Pancreas (tissue), 10 donors: ENCODE results near the gene DNASE1L3. TPM values are rescaled to one million over a fixed set of nuclear protein-coding genes. Genes with fewer than 3 reads are reported as not detected.

Experiments used
- ATAC-seq, 4 donors: fragments of 200-7000 bp; cut with Tn5 transposase; one replicate each; pipeline versions ENCODE4 v1.8.0 to v1.9.1; 2020; ENCODE audit warnings: mild to moderate bottlenecking in 4 of 4, moderate library complexity in 4 of 4
- DNase-seq, 6 donors: peaks; one replicate each; pipeline ENCODE4 v3.0.0-alpha.2; 2020
- FAIRE-seq: peaks from 2 replicates; lab custom pipeline; 2012; peaks lifted over from hg19 to GRCh38; lab: Jason Lieb, UNC
- H3K27ac ChIP-seq, 4 donors: fragments of 200-600 bp; sonication (generic); 1 replicate in 3 of 4; 2 replicates in 1 of 4; pipeline versions ENCODE4 v1.5.0 to v1.8.0; 2020
- H3K27me3 ChIP-seq, 4 donors: fragments of 200-600 bp; one replicate each; pipeline ENCODE4 v1.8.0; 2021
- H3K36me3 ChIP-seq, 3 donors: fragments of 200-600 bp; sonication (generic) in 1 of 3; one replicate each; pipeline versions ENCODE4 v1.5.0 to v1.8.0; 2020 to 2021
- H3K4me1 ChIP-seq, 3 donors: fragments of 200-600 bp; one replicate each; pipeline ENCODE4 v1.8.0; 2021
- H3K4me3 ChIP-seq, 4 donors: fragments of 200-600 bp; sonication (generic) in 2 of 4; one replicate each; pipeline versions ENCODE4 v1.5.0 to v1.8.0; 2020 to 2021
- H3K9me3 ChIP-seq, 4 donors: fragments of 200-600 bp; one replicate each; pipeline ENCODE4 v1.8.0; 2021
- WGBS, 2 donors: extraction: QIAGEN DNeasy Blood & Tissue Kit; methylation state at CpG; one replicate each; pipeline ENCODE4 v1.1.7; 2013; 5-methylcytosine and 5-hydroxymethylcytosine counted together
- intact Hi-C, 3 donors: fragments of 100-400 bp; cut with DNase I; formaldehyde crosslinking; loops; one replicate each; pipeline versions ENCODE4 v1.11.1 to v1.14.2; 2022
- polyA plus RNA-seq, 2 donors: library from polyadenylated mRNA; stranded (reverse); fragments of 200-250 nt; gene quantifications; one replicate each; pipeline ENCODE4 v1.2.3, GENCODE V29; 2013
- total RNA-seq, 6 donors: library from RNA; stranded (reverse); fragmentation: NEBNext Ultra II Directional in 4 of 6; extraction: Animal tissue kit (Norgen Biotek cat#: 25700) in 4 of 6; gene quantifications; one replicate each; pipeline versions ENCODE4 v1.2.1 to v1.2.4, GENCODE V29; 2021 to 2023
- TF ChIP-seq, protein P1 (sequence below), 4 donors: fragments of 200-600 bp; sonication (generic) in 3 of 4; IDR thresholded peaks; one replicate each; pipeline versions ENCODE4 v1.5.0 to v1.8.0; 2021; ENCODE audit warnings: antibody characterized with exemption in 4 of 4
- donor health status: healthy with polysubstance abuse.
- donor health status: DM: no; HTN: no; CAD: no; lungs with moderate emphysema.
- donor health status: DM: no; HTN: no; CAD: no.
- donor health status: control.
- donor health status: control.
- donor health status: Bipolar disorder and iron deficiency.
- donor health status: DM: yes; HTN: yes; CAD: no.
- donor health status: DM: no; HTN: no; CAD: no.
- donor health status: DM: no; HTN: no; CAD: no.
- donor health status: DM: yes; HTN: yes; CAD: no.

The DNASE1L3 gene
- total and polyA plus RNA-seq, 8 donors, result 0.20 to 0.49 (median 0.36) TPM; not detected in 2

DNA sequence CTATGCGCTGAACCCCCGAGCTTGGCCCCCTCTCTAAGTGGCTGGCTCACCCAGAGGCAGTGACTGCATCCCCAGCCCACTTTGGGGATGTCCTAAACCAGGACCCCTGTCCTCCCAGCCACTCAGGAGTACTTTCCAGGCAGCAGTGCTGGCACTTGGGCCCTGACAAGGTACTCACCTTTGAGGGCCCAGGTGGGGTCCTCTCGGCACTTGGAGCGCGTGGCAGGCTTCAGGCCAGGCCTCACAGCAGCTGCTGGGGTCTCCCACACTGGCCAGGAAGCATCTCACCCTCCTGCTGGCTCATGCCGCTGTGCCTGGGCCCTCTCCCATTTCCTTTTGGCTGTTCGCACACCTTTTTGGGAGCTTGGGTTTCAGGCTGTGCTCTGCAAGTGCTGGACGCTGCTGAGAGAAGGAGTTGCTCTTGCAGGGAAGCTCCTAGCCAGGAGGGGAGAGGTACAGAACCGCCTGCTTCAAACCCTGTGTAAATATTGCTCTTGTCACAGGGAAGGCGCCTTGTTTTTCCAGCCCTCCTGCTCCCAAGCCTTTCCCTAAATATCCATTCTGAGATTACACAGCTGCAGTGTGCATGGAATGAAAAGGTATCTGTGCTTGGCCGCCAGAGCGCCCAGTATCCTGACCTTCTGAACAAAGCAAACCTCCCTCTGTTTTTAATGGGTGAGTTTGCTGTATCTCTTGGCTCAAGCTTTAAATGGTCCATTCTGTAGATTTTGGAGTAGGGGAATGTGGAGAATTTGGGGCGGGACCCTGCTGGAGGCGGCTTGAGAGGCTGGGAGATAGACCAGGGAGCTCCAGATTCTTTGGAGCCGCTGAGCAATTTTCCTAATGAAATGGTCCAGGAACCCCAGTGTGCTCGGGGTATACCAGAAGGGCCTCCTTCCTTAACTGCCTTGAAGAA is 45.6 kb downstream of the DNASE1L3 start:
- WGBS, 2 donors, result 31 to 33% methylated on average over 16 of the region's 16 CpGs
- peak overlapping the region in 2 of 4 donors; percentile 22 to 45 for H3K4me3 ChIP-seq
- peaks cover 0 to 13% (median 5%) of the 10 kb centered on the region in 3 donors for H3K36me3 ChIP-seq
- peak in 5 of 6 donors; percentile 59 to 76 (median 73) for DNase-seq
- intact Hi-C loops, result loop anchor here in 1 of 3 donors (10.0 kb wide), 1 partner anchor 150 kb away; no protein-coding TSS in a partner anchor
- TF ChIP-seq, protein P1, sequence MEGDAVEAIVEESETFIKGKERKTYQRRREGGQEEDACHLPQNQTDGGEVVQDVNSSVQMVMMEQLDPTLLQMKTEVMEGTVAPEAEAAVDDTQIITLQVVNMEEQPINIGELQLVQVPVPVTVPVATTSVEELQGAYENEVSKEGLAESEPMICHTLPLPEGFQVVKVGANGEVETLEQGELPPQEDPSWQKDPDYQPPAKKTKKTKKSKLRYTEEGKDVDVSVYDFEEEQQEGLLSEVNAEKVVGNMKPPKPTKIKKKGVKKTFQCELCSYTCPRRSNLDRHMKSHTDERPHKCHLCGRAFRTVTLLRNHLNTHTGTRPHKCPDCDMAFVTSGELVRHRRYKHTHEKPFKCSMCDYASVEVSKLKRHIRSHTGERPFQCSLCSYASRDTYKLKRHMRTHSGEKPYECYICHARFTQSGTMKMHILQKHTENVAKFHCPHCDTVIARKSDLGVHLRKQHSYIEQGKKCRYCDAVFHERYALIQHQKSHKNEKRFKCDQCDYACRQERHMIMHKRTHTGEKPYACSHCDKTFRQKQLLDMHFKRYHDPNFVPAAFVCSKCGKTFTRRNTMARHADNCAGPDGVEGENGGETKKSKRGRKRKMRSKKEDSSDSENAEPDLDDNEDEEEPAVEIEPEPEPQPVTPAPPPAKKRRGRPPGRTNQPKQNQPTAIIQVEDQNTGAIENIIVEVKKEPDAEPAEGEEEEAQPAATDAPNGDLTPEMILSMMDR (IDR thresholded peaks at IDR 0.05), result no peak
- H3K27ac ChIP-seq, result peak overlapping the region; percentile 88 to 93 (median 92)
- peaks cover 32 to 57% (median 40%) of the 10 kb centered on the region in 3 donors for H3K4me1 ChIP-seq
- peak; percentile 52 to 67 (median 64) for ATAC-seq
- no peaks in the 10 kb centered on the region for H3K9me3 ChIP-seq
- no peak for FAIRE-seq
- no peaks in the 10 kb centered on the region for H3K27me3 ChIP-seq

DNA sequence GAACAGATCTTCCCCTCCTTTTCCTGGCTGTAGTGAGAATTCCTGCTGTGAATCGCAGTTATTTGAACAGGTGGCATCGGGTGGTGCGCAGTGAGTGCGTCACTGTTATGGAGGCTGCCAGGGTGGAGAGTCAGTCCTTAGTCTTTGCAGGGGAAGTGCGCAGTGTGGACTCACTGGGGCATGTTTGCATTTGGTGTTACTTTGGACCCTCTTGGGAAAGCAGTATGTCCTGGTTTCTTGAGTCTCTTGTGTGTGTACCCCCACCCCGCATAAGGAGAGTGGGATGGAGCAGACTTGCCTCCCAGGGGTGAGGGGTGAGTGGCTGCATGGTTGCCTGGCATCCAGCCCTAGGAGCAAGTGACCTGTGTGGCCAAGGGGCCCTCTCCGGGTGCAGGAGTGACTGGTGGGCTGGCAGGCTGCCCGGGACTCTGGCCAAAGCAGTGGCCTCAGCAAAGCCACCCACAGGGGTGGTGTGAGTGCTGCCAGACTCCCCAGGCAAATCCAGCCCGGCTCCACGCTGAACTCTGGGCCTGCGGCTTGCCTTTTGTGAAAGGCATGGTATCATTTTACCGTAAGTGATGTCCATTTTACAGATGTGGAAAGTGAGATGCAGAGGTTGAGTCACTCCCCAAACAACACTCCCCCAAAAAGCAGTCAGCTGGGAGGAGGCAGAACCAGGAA is 46.4 kb downstream of the DNASE1L3 start:
- intact Hi-C loops, result loop anchor here in 1 of 3 donors (10.0 kb wide), 1 partner anchor 150 kb away; no protein-coding TSS in a partner anchor
- Histone ChIP-seq H3K9me3 (no peaks in the 10 kb centered on the region), H3K4me1 (peaks cover 38 to 57% (median 44%) of the 10 kb centered on the region in 3 donors), H3K27me3 (no peaks in the 10 kb centered on the region), H3K36me3 (peaks cover 0 to 5% (median 5%) of the 10 kb centered on the region in 3 donors), H3K27ac (peak overlapping the region; percentile 88 to 93 (median 92)), H3K4me3 (peak overlapping the region in 2 of 4 donors; percentile 22 to 45)
- 13 to 23% methylated on average over 12 of the region's 12 CpGs for WGBS, 2 donors
- FAIRE-seq (no peak), ATAC-seq (peak; percentile 80 to 83 (median 82)), DNase-seq (peak; percentile 92 to 98 (median 94))
- TF ChIP-seq, protein P1 (IDR thresholded peaks at IDR 0.05), result no peak

DNA sequence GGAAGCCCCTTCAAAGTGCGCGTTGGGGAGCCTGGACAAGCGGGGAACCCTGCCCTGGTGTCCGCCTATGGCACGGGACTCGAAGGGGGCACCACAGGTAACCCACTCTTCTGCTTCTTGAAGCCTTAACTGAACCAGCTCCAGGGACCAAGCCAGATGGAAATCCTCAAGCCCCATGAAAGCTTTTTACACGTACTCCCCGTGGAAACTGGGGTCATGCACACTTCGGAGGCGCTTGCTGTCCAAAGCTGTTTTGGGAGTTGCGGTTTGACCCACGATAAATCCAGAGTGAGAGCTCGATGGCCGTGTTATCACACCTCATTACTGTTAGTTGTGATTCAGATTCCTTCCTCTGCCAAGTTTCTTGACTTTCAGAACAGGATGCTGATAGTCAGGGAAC is 47.5 kb downstream of the DNASE1L3 start:
- DNase-seq (peak in 2 of 6 donors; percentile 49), FAIRE-seq (no peak), ATAC-seq (no peak)
- intact Hi-C loops, result loop anchor here in 1 of 3 donors (10.0 kb wide), 1 partner anchor 148 kb away; no protein-coding TSS in a partner anchor
- TF ChIP-seq, protein P1 (IDR thresholded peaks at IDR 0.05), result no peak
- peaks cover 0 to 9% (median 0%) of the 10 kb centered on the region in 3 donors for H3K36me3 ChIP-seq
- WGBS, 2 donors, result 70 to 72% methylated on average over 14 of the region's 14 CpGs
- H3K27ac ChIP-seq, result peak overlapping the region; percentile 88 to 93 (median 92)
- H3K9me3 ChIP-seq, result no peaks in the 10 kb centered on the region
- no peak overlapping the region for H3K4me3 ChIP-seq
- no peaks in the 10 kb centered on the region for H3K27me3 ChIP-seq
- peaks cover 38 to 57% (median 44%) of the 10 kb centered on the region in 3 donors for H3K4me1 ChIP-seq

GRCh38 chr3:58161435-58162398 is 49.1 kb downstream of the DNASE1L3 start:
- ATAC-seq (no peak), DNase-seq (peak in 5 of 6 donors; percentile 58 to 86 (median 76)), FAIRE-seq (no peak)
- Histone ChIP-seq H3K9me3 (no peaks in the 10 kb centered on the region), H3K36me3 (peaks cover 0 to 21% (median 0%) of the 10 kb centered on the region in 3 donors), H3K4me3 (no peak overlapping the region), H3K4me1 (peaks cover 33 to 47% (median 38%) of the 10 kb centered on the region in 3 donors), H3K27me3 (no peaks in the 10 kb centered on the region), H3K27ac (peak overlapping the region in 2 of 4 donors; percentile 31 to 93)
- intact Hi-C loops, result loop anchor here in 1 of 3 donors (10.0 kb wide), 1 partner anchor 147 kb away; no protein-coding TSS in a partner anchor
- TF ChIP-seq, protein P1 (IDR thresholded peaks at IDR 0.05), result no peak
- WGBS, 2 donors, result 84 to 87% methylated on average over 11 of the region's 11 CpGs
